OCI-LY3 (cell line): ENCODE data around the gene PKLR.
A peak's percentile ranks its signal among the peaks of the same experiment; 100 is the strongest.

ENCODE experiments used
- H2AFZ ChIP-seq: fragments of 200-600, 300-600 bp; shearing (Covaris generic); 2 replicates; pipeline ENCODE4 v1.6.0; 2014; ENCODE audit warnings: antibody characterized with exemption, low read depth, low read length
- H3K27ac ChIP-seq: fragments of 200-600, 300-600 bp; sonication (generic); 2 replicates; pipeline ENCODE4 v1.5.1; 2014; ENCODE audit warnings: mild to moderate bottlenecking, low read length, moderate library complexity, mixed read lengths
- H3K27me3 ChIP-seq: fragments of 200-600, 300-600 bp; sonication (generic); 2 replicates; pipeline ENCODE4 v1.6.1; 2014; ENCODE audit warnings: low read depth, low read length, mixed read lengths
- H3K36me3 ChIP-seq: fragments of 200-600, 300-600 bp; sonication (generic); replicated peaks from 2 replicates; pipeline ENCODE3; 2014; ENCODE audit warnings: low read depth, low read length, mixed read lengths
- H3K4me1 ChIP-seq: fragments of 300-600, 200-600 bp; sonication (generic); 2 replicates; pipeline ENCODE4 v1.6.1; 2014; ENCODE audit warnings: low read length, mixed read lengths
- H3K4me2 ChIP-seq: fragments of 200-600, 300-600 bp; sonication (generic); 2 replicates; pipeline ENCODE4 v1.6.1; 2014; ENCODE audit warnings: low read length, mixed read lengths
- H3K4me3 ChIP-seq: fragments of 300-600, 200-600 bp; sonication (generic); 2 replicates; pipeline ENCODE4 v1.5.1; 2014; ENCODE audit warnings: antibody characterized with exemption, mild to moderate bottlenecking, low read length, moderate library complexity
- H3K79me2 ChIP-seq: fragments of 300-600, 200-600 bp; shearing (Covaris generic); 2 replicates; pipeline ENCODE4 v1.6.1; 2014; ENCODE audit warnings: mild to moderate bottlenecking, low read length, mixed read lengths
- H3K9ac ChIP-seq: fragments of 300-600, 200-600 bp; shearing (Covaris generic); 2 replicates; pipeline ENCODE4 v1.6.0; 2014; ENCODE audit warnings: mild to moderate bottlenecking, low read length, moderate library complexity
- H3K9me3 ChIP-seq: fragments of 200-600, 300-600 bp; shearing (Covaris generic); 2 replicates; pipeline ENCODE4 v1.6.1; 2014; ENCODE audit warnings: low read length, mixed read lengths; ENCODE audit not compliant: insufficient read depth
- H4K20me1 ChIP-seq: fragments of 200-600, 300-600 bp; sonication (generic); 2 replicates; pipeline ENCODE4 v1.6.1; 2016; ENCODE audit warnings: low read length, mixed read lengths; ENCODE audit not compliant: insufficient read depth
- CTCF ChIP-seq: fragments of 200-600, 300-600 bp; sonication (generic); IDR thresholded peaks from 2 replicates; pipeline ENCODE4 v1.5.1; 2014; ENCODE audit warnings: antibody characterized with exemption, low read length, low read depth
- EZH2phosphoT487 ChIP-seq: fragments of 200-600 bp; shearing (Covaris generic); IDR thresholded peaks from 2 replicates; pipeline ENCODE4 v1.6.1; 2018; ENCODE audit warnings: antibody characterized with exemption, mixed run types, low read depth

The PKLR gene

GRCh38 chr1:155260276-155260675, 41.0 kb downstream of the PKLR start:
- Histone ChIP-seq H3K27me3 (no peaks in the 10 kb centered on the region), H2AFZ (no peak overlapping the region), H3K36me3 (peaks cover 47% of the 10 kb centered on the region), H3K4me2 (peak overlapping the region; percentile 94; the same call in 1 of the 2 replicates), H3K4me1 (peaks cover 14% of the 10 kb centered on the region), H3K9ac (no peak overlapping the region), H3K79me2 (peaks cover 20% of the 10 kb centered on the region), H3K27ac (no peak overlapping the region), H3K9me3 (no peaks in the 10 kb centered on the region), H4K20me1 (no peaks in the 10 kb centered on the region), H3K4me3 (no peak overlapping the region)
- no peak for TF ChIP-seq EZH2phosphoT487
- no peak for TF ChIP-seq CTCF

- H3K27me3 ChIP-seq: no peaks in the 10 kb centered on the region
- H3K27ac ChIP-seq: no peak overlapping the region
- H3K79me2 ChIP-seq: peaks cover 17% of the 10 kb centered on the region
- H3K4me3 ChIP-seq: no peak overlapping the region
- H3K9ac ChIP-seq: no peak overlapping the region
- no peak overlapping the region for H3K4me2 ChIP-seq
- H2AFZ ChIP-seq: no peak overlapping the region
- peaks cover 20% of the 10 kb centered on the region for H3K4me1 ChIP-seq
- no peaks in the 10 kb centered on the region for H4K20me1 ChIP-seq
- TF ChIP-seq EZH2phosphoT487: no peak
- no peak for TF ChIP-seq CTCF
- H3K36me3 ChIP-seq: peaks cover 25% of the 10 kb centered on the region
- H3K9me3 ChIP-seq: no peaks in the 10 kb centered on the region
These were observed 45.0 kb downstream of the PKLR start for GRCh38 chr1:155256058-155256852.

GRCh38 chr1:155255243-155256007, 45.8 kb downstream of the PKLR start, which contains the start of gene ENTREP3:
Gene ENTREP3 (minus strand): TSS chr1:155255483. CDS start chr1:155254877, 606 bp downstream.
- Histone ChIP-seq H3K27ac (peak within 1 kb of the TSS; percentile 13), H3K4me2 (peak within 1 kb of the TSS; percentile 89), H3K27me3 (no peaks in the 10 kb centered on the region), H3K79me2 (peaks cover 8% of the 10 kb centered on the region), H2AFZ (peak within 1 kb of the TSS; percentile 3; the same call in 1 of the 2 replicates), H3K9me3 (no peaks in the 10 kb centered on the region), H3K36me3 (peaks cover 24% of the 10 kb centered on the region), H3K4me1 (peaks cover 18% of the 10 kb centered on the region), H3K4me3 (peak within 1 kb of the TSS; percentile 83), H4K20me1 (no peaks in the 10 kb centered on the region), H3K9ac (peak within 1 kb of the TSS; percentile 68)
- no peak for TF ChIP-seq EZH2phosphoT487
- TF ChIP-seq CTCF: no peak

GRCh38 chr1:155254714-155255242, 46.5 kb downstream of the PKLR start:
- TF ChIP-seq CTCF: no peak
- TF ChIP-seq EZH2phosphoT487: no peak
- peak overlapping the region; percentile 13 for H3K27ac ChIP-seq
- H3K4me1 ChIP-seq: peaks cover 20% of the 10 kb centered on the region
- no peaks in the 10 kb centered on the region for H3K9me3 ChIP-seq
- peak overlapping the region; percentile 89 for H3K4me2 ChIP-seq
- H2AFZ ChIP-seq: peak overlapping the region; percentile 3; the same call in 1 of the 2 replicates
- H3K27me3 ChIP-seq: no peaks in the 10 kb centered on the region
- H3K9ac ChIP-seq: peak overlapping the region; percentile 68
- peak overlapping the region; percentile 83 for H3K4me3 ChIP-seq
- peaks cover 5% of the 10 kb centered on the region; the same call in 1 of the 2 replicates for H3K79me2 ChIP-seq
- H4K20me1 ChIP-seq: no peaks in the 10 kb centered on the region
- H3K36me3 ChIP-seq: peaks cover 20% of the 10 kb centered on the region
